ENCODE results near the gene OR8G5. TPM values are rescaled to one million over a fixed set of nuclear protein-coding genes. Genes with fewer than 3 reads are reported as not detected.
"Not testable (repeated sequence)": the region's sequence is repeated elsewhere in the genome, so short reads cannot be mapped to it uniquely, and the experiment has no call there.

The OR8G5 gene
- total RNA-seq, 2 experiments from 2014 or later: not detected

DNA sequence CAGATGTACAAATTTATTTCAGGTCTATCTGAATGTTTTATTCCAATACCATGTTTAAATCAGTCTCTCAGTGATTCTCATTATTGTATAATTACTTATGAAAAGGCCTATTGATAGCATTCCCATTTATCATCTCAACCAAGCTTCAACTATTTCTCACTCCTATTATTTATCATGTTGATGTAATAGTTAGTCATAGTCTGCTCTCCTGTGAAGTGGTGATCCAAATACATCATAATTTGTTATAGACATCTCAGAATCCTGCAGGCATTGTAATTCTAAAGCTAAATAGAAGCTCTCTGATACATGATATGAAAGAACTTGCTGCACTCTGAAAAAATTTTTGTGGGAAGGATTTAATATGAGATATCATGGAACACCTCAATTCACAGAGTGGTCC, 37.0 kb upstream of the OR8G5 start:
- intact Hi-C loops (cut with DNase I, micrococcal nuclease): no loop called here
- no peak overlapping the region for H3K4me3 Mint-ChIP-seq
- no peaks in the 10 kb centered on the region for H3K36me3 Mint-ChIP-seq (ENCODE audit: low read depth)
- no peaks in the 10 kb centered on the region for H3K9me3 Mint-ChIP-seq
- H3K4me3 ChIP-seq (ENCODE audit: low read length): no peak overlapping the region
- DNase-seq: no peak
- no peak for ATAC-seq (ENCODE audit: poor library complexity)
- H3K27ac ChIP-seq (ENCODE audit: low read depth in 1 of 2, low read length in 2 of 2): no peak overlapping the region
- no peaks in the 10 kb centered on the region for H3K4me1 ChIP-seq (ENCODE audit: insufficient read depth, low read length)
- no peaks in the 10 kb centered on the region for H3K27me3 ChIP-seq (ENCODE audit: control insufficient read depth in 1 of 2, insufficient read depth in 2 of 2, low read length in 2 of 2)
- H3K27ac Mint-ChIP-seq: no peak overlapping the region
- H3K36me3 ChIP-seq (ENCODE audit: insufficient read depth, low read length): no peaks in the 10 kb centered on the region
- H3K27me3 Mint-ChIP-seq: no peaks in the 10 kb centered on the region
- CTCF ChIA-PET: no interaction called here
- TF ChIP-seq, protein P1, sequence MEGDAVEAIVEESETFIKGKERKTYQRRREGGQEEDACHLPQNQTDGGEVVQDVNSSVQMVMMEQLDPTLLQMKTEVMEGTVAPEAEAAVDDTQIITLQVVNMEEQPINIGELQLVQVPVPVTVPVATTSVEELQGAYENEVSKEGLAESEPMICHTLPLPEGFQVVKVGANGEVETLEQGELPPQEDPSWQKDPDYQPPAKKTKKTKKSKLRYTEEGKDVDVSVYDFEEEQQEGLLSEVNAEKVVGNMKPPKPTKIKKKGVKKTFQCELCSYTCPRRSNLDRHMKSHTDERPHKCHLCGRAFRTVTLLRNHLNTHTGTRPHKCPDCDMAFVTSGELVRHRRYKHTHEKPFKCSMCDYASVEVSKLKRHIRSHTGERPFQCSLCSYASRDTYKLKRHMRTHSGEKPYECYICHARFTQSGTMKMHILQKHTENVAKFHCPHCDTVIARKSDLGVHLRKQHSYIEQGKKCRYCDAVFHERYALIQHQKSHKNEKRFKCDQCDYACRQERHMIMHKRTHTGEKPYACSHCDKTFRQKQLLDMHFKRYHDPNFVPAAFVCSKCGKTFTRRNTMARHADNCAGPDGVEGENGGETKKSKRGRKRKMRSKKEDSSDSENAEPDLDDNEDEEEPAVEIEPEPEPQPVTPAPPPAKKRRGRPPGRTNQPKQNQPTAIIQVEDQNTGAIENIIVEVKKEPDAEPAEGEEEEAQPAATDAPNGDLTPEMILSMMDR (IDR thresholded peaks at IDR 0.05): no peak
- no peaks in the 10 kb centered on the region for H3K4me1 Mint-ChIP-seq (ENCODE audit: low read depth)
- H3K9me3 ChIP-seq (ENCODE audit: control insufficient read depth in 1 of 2, insufficient read depth in 1 of 2, low read length in 2 of 2): no peaks in the 10 kb centered on the region
- POLR2A ChIA-PET: no interaction called here

GRCh38 chr11:124222407-124222806, 33.8 kb upstream of the OR8G5 start:
- ChIA-PET POLR2A (no interaction called here), CTCF (no interaction called here)
- no peak for ATAC-seq (ENCODE audit: poor library complexity)
- H3K27ac Mint-ChIP-seq: no peak overlapping the region
- H3K27me3 ChIP-seq (ENCODE audit: control insufficient read depth in 1 of 2, insufficient read depth in 2 of 2, low read length in 2 of 2): no peaks in the 10 kb centered on the region
- H3K27ac ChIP-seq (ENCODE audit: low read depth in 1 of 2, low read length in 2 of 2): no peak overlapping the region
- peaks cover 16% of the 10 kb centered on the region for H3K27me3 Mint-ChIP-seq
- H3K9me3 Mint-ChIP-seq: no peaks in the 10 kb centered on the region
- TF ChIP-seq, protein P1 (IDR thresholded peaks at IDR 0.05): no peak
- no peak overlapping the region for H3K4me3 Mint-ChIP-seq
- no peak overlapping the region for H3K4me3 ChIP-seq (ENCODE audit: low read length)
- no peaks in the 10 kb centered on the region for H3K36me3 Mint-ChIP-seq (ENCODE audit: low read depth)
- DNase-seq: no peak
- intact Hi-C loops (cut with DNase I, micrococcal nuclease): no loop called here
- no peaks in the 10 kb centered on the region for H3K4me1 Mint-ChIP-seq (ENCODE audit: low read depth)
- no peaks in the 10 kb centered on the region for H3K36me3 ChIP-seq (ENCODE audit: insufficient read depth, low read length)
- H3K4me1 ChIP-seq (ENCODE audit: insufficient read depth, low read length): no peaks in the 10 kb centered on the region
- H3K9me3 ChIP-seq (ENCODE audit: control insufficient read depth in 1 of 2, insufficient read depth in 1 of 2, low read length in 2 of 2): no peaks in the 10 kb centered on the region

DNA sequence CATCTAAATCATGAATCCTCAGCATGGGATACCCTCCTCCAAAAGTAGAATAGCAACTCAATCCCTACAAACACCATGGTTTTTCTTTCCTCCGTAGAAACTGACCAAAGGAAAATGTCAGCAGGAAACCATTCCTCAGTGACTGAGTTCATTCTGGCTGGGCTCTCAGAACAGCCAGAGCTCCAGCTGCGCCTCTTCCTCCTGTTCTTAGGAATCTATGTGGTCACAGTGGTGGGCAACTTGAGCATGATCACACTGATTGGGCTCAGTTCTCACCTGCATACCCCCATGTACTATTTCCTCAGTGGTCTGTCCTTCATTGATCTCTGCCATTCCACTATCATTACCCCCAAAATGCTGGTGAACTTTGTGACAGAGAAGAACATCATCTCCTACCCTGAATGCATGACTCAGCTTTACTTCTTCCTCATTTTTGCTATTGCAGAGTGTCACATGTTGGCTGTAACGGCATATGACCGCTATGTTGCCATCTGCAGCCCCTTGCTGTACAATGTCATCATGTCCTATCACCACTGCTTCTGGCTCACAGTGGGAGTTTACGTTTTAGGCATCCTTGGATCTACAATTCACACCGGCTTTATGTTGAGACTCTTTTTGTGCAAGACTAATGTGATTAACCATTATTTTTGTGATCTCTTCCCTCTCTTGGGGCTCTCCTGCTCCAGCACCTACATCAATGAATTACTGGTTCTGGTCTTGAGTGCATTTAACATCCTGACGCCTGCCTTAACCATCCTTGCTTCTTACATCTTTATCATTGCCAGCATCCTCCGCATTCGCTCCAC, 31.4 kb upstream of the OR8G5 start:
- H3K27ac ChIP-seq (ENCODE audit: low read depth in 1 of 2, low read length in 2 of 2): not testable (repeated sequence)
- intact Hi-C loops (cut with DNase I, micrococcal nuclease): loop anchor here in 1 of 2 experiments (1.0 kb wide), 1 partner anchor 16 kb away; no protein-coding TSS in a partner anchor

More for the DNA sequence above, 31.4 kb upstream of the OR8G5 start:
- H3K27me3 ChIP-seq (ENCODE audit: control insufficient read depth in 1 of 2, insufficient read depth in 2 of 2, low read length in 2 of 2); H3K4me1 ChIP-seq (ENCODE audit: insufficient read depth, low read length); CTCF ChIA-PET; H3K36me3 Mint-ChIP-seq (ENCODE audit: low read depth); H3K9me3 Mint-ChIP-seq; POLR2A ChIA-PET; H3K9me3 ChIP-seq (ENCODE audit: control insufficient read depth in 1 of 2, insufficient read depth in 1 of 2, low read length in 2 of 2); H3K4me1 Mint-ChIP-seq (ENCODE audit: low read depth); H3K4me3 Mint-ChIP-seq; H3K36me3 ChIP-seq (ENCODE audit: insufficient read depth, low read length); H3K4me3 ChIP-seq (ENCODE audit: low read length); ATAC-seq (ENCODE audit: poor library complexity); H3K27ac Mint-ChIP-seq: not testable (repeated sequence)
- H3K27me3 Mint-ChIP-seq: peaks cover 16% of the 10 kb centered on the region
- DNase-seq: peak in 2 of 14 experiments; percentile 44 to 55
